Loucy (cell line): ENCODE data around the gene ZNF750.

Experiments used
- CTCF ChIP-seq: fragments of 200-600 bp; sonication (generic); conservative IDR thresholded peaks from 2 replicates; pipeline ENCODE4 v1.5.1; 2014; ENCODE audit warnings: mild to moderate bottlenecking, antibody characterized with exemption, low read length
- EZH2phosphoT487 ChIP-seq: fragments of 200-600 bp; IDR thresholded peaks from 2 replicates; pipeline ENCODE4 v1.6.1; 2018; ENCODE audit warnings: antibody characterized with exemption, mild to moderate bottlenecking, moderate library complexity, borderline replicate concordance

- TF ChIP-seq EZH2phosphoT487, result no peak
- TF ChIP-seq CTCF, result no peak
Measured at GRCh38 chr17:82795615-82796014, 44.2 kb downstream of the ZNF750 start.
